GM10248 (cell line): Measurements from ENCODE around the gene PCDHA4.
"Not testable (repeated sequence)": the region's sequence is repeated elsewhere in the genome, so short reads cannot be mapped to it uniquely, and the experiment has no call there.

Source experiments
- CTCF ChIA-PET: fragments of 300-600 bp; sonication (Branson Sonifier 250); formaldehyde crosslinking; extraction: SDS; loops from one replicate; lab custom pipeline; 2021; ENCODE audit warnings: antibody characterized with exemption; lab: Yijun Ruan, JAX
- POLR2A ChIA-PET: fragments of 350-650 bp; sonication (Branson Sonifier 250); formaldehyde crosslinking; extraction: SDS; loops from one replicate; lab custom pipeline; 2020; ENCODE audit warnings: antibody characterized with exemption; lab: Yijun Ruan, JAX
- DNase-seq: peaks from one replicate; pipeline ENCODE4 v3.0.0; 2012; ENCODE audit errors: extremely low spot score
- TF ChIP-seq, protein P1 (sequence below): IDR thresholded peaks from 2 replicates; pipeline ENCODE4 v1.5.1; 2012; ENCODE audit warnings: mild to moderate bottlenecking, low read depth; ENCODE audit errors: extremely low read depth, missing control alignments, control extremely low read depth

The PCDHA4 gene

DNA sequence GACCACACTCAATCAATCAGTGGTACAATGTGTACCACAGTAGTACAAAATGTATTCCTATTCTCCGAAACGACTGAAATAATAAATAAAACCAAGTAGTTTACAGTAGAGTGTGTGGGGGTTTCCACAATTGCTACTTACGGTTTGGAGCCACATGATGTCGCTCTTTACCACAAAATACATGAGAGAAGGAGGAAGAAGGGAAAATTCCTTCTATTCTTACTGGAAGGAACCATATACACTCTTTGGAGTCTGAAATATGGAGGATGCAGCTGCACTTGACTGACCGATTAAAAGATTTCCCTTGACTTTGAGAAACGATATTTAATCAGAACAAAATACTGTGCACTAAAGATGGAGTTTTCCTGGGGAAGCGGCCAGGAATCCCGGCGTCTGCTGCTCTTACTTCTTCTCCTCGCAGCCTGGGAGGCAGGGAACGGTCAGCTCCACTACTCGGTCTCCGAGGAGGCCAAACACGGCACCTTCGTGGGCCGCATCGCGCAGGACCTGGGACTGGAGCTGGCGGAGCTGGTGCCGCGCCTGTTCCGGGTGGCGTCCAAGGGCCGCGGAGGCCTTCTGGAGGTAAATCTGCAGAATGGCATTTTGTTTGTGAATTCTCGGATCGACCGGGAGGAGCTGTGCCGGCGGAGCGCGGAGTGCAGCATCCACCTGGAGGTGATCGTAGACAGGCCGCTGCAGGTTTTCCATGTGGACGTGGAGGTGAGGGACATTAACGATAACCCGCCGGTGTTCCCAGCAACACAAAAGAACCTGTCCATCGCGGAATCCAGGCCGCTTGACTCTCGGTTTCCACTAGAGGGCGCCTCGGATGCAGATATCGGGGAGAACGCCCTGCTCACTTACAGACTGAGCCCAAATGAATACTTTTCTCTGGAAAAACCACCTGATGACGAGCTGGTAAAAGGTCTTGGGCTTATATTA is at the start of gene PCDHA4:
PCDHA4 (plus strand) TSS at position 235 of the 942 bp plus-strand sequence.
- CTCF ChIA-PET: interaction anchor here (1.0 to 1.3 kb wide), 3 partner anchors 9 to 21 kb away, joined by 3 to 4 read pairs (median 3); partner anchors contain the start of gene PCDHA1
- DNase-seq: no peak
- POLR2A ChIA-PET: no interaction called here
- TF ChIP-seq, protein P1, sequence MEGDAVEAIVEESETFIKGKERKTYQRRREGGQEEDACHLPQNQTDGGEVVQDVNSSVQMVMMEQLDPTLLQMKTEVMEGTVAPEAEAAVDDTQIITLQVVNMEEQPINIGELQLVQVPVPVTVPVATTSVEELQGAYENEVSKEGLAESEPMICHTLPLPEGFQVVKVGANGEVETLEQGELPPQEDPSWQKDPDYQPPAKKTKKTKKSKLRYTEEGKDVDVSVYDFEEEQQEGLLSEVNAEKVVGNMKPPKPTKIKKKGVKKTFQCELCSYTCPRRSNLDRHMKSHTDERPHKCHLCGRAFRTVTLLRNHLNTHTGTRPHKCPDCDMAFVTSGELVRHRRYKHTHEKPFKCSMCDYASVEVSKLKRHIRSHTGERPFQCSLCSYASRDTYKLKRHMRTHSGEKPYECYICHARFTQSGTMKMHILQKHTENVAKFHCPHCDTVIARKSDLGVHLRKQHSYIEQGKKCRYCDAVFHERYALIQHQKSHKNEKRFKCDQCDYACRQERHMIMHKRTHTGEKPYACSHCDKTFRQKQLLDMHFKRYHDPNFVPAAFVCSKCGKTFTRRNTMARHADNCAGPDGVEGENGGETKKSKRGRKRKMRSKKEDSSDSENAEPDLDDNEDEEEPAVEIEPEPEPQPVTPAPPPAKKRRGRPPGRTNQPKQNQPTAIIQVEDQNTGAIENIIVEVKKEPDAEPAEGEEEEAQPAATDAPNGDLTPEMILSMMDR: peak; percentile 13

DNA sequence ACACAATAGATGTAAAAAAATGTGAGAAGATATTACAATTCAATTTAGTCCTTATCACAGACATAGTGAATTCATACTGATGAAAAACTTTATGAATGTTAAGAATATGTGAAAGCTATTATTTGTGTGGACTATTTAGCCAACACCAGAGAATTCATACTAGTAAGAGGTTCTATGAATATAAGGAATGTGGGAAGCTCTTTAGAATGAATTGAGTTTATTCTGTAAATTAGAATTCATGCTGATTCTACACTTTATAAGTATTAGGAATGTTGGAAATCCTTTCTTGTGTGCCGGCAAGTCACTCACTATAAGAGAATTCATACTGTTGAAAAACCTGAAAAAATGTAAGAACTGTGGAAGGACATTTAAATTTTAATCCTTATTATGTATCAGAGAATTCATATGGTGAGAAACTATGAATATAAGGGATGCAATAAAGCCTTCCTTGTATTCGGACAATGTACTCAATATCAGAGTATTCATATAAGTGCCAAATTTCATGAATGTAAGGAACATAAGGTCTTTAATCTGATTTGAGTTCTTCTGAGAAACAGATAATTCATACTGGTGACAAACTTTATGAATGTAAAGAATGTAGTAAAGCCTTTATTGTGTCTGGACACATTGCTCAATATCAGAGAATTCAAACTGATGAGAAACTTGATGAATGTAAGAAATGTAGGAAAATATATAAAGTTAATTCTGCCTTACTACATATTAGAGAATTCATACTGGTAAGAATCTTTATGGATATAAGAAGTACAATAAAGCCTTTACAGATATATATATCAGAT is 42.5 kb upstream of the PCDHA4 start:
- CTCF ChIA-PET: no interaction called here
- TF ChIP-seq, protein P1: no peak
- POLR2A ChIA-PET: no interaction called here
- DNase-seq: no peak

DNA sequence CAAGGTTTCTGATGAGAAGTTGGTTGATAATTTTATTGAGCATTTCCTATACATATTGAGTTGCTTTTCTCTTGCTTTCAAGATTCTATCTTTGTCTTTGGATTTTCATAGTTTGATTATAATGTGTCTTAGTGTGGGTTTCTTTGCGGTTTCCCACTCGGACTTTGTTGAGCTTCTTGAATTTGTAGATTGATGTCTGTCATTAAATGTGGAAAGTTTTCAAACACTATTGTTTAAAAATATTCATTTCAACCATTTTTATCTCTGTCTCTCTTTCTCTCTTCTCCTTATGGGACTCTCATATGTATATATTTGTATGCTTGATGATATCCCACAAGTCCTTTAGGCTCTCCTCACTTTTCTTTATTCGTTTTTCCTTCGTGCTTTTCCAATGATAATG is 39.4 kb upstream of the PCDHA4 start:
- TF ChIP-seq, protein P1: no peak
- DNase-seq: no peak
- ChIA-PET POLR2A (no interaction called here), CTCF (no interaction called here)

DNA sequence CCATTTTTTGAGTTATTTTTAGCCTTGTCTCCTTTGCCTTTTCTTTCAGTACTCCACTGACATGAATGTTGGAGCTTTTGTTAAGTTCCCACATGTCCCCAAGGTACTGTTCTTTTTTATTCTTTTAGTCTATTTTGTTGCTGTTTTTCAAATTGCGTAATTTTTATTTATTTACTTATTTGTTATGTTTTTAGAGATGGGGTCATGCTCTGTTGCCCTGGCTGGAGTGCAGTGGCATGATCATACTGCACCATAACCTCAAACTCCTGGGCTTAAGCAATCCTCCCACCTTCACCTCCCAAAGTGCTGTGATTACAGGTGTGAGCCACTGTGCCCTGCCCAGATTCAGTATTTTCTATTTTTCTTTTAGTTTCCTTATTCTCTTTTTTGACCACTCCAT is 26.4 kb upstream of the PCDHA4 start:
- POLR2A ChIA-PET: no interaction called here
- no peak for DNase-seq
- CTCF ChIA-PET: interaction anchor here (1.3 kb wide), 1 partner anchor 13 kb away, joined by 4 read pairs; no protein-coding TSS in a partner anchor
- TF ChIP-seq, protein P1: no peak

DNA sequence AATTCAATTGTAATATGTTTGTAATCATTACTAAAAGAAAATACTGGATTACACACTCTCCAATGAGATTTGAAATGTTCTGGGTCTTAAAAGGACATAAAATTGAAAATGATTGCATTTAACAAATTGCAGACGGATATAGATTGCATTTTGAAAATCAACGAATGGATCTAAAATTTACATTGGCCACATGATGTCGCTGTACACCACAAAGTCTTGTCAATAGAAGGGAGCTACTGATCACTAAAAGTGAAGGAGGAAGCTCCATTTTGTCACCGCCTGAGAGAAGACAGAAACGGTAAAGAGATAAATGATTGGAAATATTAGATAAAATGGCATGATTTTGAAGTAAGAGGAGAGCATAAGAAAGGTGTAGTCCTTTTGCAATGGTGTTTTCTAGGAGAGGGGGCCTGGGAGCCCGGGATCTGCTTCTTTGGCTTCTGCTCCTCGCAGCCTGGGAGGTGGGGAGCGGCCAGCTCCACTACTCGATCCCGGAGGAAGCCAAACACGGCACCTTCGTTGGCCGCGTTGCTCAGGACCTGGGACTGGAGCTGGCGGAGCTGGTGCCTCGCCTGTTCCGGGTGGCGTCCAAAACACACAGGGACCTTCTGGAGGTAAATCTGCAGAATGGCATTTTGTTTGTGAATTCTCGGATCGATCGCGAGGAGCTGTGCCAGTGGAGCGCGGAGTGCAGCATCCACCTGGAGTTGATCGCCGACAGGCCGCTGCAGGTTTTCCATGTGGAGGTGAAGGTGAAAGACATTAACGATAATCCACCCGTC is 20.8 kb upstream of the PCDHA4 start, which contains the start of gene PCDHA1:
PCDHA1 (plus strand) TSS at position 236 of the 782 bp plus-strand sequence.
- ChIA-PET POLR2A (no interaction called here), CTCF (interaction anchor here (1.0 to 1.5 kb wide), 3 partner anchors 21 to 635 kb away, joined by 3 to 4 read pairs (median 3); partner anchors contain the start of gene PCDHGA11)
- DNase-seq: no peak
- TF ChIP-seq, protein P1: no peak

DNA sequence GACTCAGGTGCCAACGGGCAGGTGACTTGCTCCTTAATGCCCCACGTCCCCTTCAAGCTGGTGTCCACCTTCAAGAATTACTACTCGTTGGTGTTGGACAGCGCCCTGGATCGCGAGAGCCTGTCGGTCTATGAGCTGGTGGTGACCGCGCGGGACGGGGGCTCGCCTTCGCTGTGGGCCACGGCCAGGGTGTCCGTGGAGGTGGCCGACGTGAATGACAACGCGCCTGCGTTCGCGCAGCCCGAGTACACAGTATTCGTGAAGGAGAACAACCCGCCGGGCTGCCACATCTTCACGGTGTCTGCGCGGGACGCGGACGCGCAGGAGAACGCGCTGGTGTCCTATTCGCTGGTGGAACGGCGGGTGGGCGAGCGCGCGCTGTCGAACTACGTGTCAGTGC is 19.4 kb upstream of the PCDHA4 start:
- DNase-seq, POLR2A ChIA-PET, CTCF ChIA-PET: not testable (repeated sequence)

DNA sequence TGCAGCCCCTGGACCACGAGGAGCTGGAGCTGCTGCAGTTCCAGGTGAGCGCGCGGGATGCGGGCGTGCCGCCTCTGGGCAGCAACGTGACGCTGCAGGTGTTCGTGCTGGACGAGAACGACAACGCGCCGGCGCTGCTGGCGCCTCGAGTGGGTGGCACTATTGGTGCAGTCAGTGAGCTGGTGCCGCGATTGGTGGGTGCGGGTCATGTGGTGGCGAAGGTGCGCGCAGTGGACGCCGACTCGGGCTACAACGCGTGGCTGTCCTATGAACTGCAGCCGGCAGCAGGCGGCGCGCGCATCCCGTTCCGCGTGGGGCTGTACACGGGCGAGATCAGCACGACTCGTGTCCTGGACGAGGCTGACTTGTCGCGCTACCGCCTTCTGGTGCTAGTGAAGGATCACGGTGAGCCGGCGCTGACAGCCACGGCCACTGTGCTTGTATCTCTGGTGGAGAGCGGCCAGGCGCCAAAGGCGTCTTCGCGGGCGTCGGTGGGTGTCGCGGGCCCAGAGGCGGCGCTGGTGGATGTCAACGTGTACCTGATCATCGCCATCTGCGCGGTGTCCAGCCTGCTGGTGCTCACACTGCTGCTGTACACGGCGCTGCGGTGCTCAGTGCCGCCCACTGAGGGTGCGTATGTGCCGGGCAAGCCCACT is 18.9 kb upstream of the PCDHA4 start:
- CTCF ChIA-PET, POLR2A ChIA-PET, DNase-seq: not testable (repeated sequence)
